Stimulated activated CD8-positive, alpha-beta memory T cell treated with anti-CD3 and anti-CD28 coated beads, Interleukin-4, amount 100 ng/mL, for 1 hour (primary cell): ENCODE measurements around the gene APC2.
"Not testable (repeated sequence)": the region's sequence is repeated elsewhere in the genome, so short reads cannot be mapped to it uniquely, and the experiment has no call there.

ENCODE experiments used
- DNase-seq, 2 donors: peaks; one replicate each; pipeline ENCODE4 v3.0.0-alpha.2; 2020; ENCODE audit warnings: low read depth in 2 of 2, low spot score in 1 of 2

Gene APC2

GRCh38 chr19:1416014-1416841, 33.7 kb upstream of the APC2 start:
- DNase-seq = no peak

- no peak for DNase-seq
These were observed 32.8 kb upstream of the APC2 start for GRCh38 chr19:1417145-1417544.

- no peak for DNase-seq
These were observed 32.0 kb upstream of the APC2 start for GRCh38 chr19:1417681-1418495.

GRCh38 chr19:1418496-1418775, 31.5 kb upstream of the APC2 start:
- DNase-seq = no peak

- no peak for DNase-seq
These were observed 30.8 kb upstream of the APC2 start for GRCh38 chr19:1418951-1419738.

GRCh38 chr19:1420085-1420484, 29.8 kb upstream of the APC2 start:
- DNase-seq = not testable (repeated sequence)

GRCh38 chr19:1420590-1420989, 29.3 kb upstream of the APC2 start:
- DNase-seq = no peak

GRCh38 chr19:1421218-1421957, 28.5 kb upstream of the APC2 start:
- no peak for DNase-seq

GRCh38 chr19:1421958-1422305, 28.0 kb upstream of the APC2 start:
- no peak for DNase-seq

GRCh38 chr19:1422360-1422759, 27.6 kb upstream of the APC2 start:
- DNase-seq = no peak

- no peak for DNase-seq
These were observed 27.0 kb upstream of the APC2 start for GRCh38 chr19:1422943-1423342.

- DNase-seq = no peak
These were observed 26.3 kb upstream of the APC2 start for GRCh38 chr19:1423436-1424191.

GRCh38 chr19:1424192-1424955, 25.5 kb upstream of the APC2 start:
- no peak for DNase-seq

- no peak for DNase-seq
These were observed 24.7 kb upstream of the APC2 start for GRCh38 chr19:1425102-1425837.

- no peak for DNase-seq
These were observed 24.0 kb upstream of the APC2 start for GRCh38 chr19:1425902-1426301.

- no peak for DNase-seq
These were observed 23.2 kb upstream of the APC2 start for GRCh38 chr19:1426736-1427135.

- no peak for DNase-seq
These were observed 22.6 kb upstream of the APC2 start for GRCh38 chr19:1427221-1427920.

GRCh38 chr19:1428738-1429391, 21.1 kb upstream of the APC2 start:
- no peak for DNase-seq
